ENCODE measurements around the gene GAST. TPM values are rescaled to one million over a fixed set of nuclear protein-coding genes. Genes with fewer than 3 reads are reported as not detected.

Gene GAST, protein sequence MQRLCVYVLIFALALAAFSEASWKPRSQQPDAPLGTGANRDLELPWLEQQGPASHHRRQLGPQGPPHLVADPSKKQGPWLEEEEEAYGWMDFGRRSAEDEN
- not detected for total RNA-seq

DNA sequence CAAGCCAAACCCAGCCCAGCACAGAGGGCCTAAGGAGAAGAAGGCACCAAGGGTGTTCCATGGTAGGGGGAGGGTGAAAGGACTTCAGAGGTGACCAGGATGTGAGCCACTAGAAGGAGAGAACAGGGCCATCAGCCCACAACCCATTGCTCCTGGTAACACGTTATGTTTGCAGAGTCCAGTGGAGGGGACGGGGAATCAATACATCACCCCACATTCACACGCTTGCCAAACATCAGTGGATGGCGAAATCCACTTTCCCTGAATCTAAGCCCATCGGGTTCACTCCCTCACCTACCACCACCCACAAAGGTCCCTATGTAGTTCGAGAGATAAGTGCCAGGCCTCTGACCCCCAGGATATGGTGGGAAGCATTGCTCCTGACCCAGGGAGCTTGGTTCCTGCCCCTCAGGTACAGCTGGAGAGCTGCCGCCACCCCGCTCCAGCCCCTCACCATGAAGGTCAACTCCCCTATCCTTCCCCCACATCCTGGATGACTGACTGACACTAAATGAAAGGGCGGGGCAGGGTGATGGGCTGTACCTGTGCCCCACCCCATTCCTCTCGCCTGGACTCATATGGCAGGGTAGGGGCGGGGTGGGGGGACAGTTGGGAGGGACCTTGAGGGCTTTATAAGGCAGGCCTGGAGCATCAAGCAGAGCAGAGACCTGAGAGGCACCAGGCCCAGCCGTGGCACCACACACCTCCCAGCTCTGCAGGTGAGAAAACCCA is at the start of gene GAST:
GAST (plus strand) TSS at position 663 of the 732 bp plus-strand sequence. CDS start 3,106 bp downstream, outside the sequence.
- no peaks in the 10 kb centered on the region for H3K4me1 ChIP-seq
- H3K36me3 ChIP-seq = no peaks in the 10 kb centered on the region
- H3K27ac ChIP-seq = no peak within 1 kb of the TSS
- no peak for ATAC-seq
- TF ChIP-seq, protein P1, sequence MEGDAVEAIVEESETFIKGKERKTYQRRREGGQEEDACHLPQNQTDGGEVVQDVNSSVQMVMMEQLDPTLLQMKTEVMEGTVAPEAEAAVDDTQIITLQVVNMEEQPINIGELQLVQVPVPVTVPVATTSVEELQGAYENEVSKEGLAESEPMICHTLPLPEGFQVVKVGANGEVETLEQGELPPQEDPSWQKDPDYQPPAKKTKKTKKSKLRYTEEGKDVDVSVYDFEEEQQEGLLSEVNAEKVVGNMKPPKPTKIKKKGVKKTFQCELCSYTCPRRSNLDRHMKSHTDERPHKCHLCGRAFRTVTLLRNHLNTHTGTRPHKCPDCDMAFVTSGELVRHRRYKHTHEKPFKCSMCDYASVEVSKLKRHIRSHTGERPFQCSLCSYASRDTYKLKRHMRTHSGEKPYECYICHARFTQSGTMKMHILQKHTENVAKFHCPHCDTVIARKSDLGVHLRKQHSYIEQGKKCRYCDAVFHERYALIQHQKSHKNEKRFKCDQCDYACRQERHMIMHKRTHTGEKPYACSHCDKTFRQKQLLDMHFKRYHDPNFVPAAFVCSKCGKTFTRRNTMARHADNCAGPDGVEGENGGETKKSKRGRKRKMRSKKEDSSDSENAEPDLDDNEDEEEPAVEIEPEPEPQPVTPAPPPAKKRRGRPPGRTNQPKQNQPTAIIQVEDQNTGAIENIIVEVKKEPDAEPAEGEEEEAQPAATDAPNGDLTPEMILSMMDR (IDR thresholded peaks at IDR 0.05 in 4 of 5, conservative IDR thresholded peaks at IDR 0.05 in 1 of 5) = no peak
- TF ChIP-seq POLR2A (IDR thresholded peaks at IDR 0.05) = no peak
- DNase-seq = no peak
- no peaks in the 10 kb centered on the region for H3K9me3 ChIP-seq
- H3K27me3 ChIP-seq = no peaks in the 10 kb centered on the region
- in situ Hi-C loops (cut with MboI; ENCODE audit: low sequenced_read_pairs in 4 of 4) = no loop called here
- no peak within 1 kb of the TSS for H3K4me3 ChIP-seq
- intact Hi-C loops (cut with DNase I; ENCODE audit: low total_unique reads) = no loop called here

DNA sequence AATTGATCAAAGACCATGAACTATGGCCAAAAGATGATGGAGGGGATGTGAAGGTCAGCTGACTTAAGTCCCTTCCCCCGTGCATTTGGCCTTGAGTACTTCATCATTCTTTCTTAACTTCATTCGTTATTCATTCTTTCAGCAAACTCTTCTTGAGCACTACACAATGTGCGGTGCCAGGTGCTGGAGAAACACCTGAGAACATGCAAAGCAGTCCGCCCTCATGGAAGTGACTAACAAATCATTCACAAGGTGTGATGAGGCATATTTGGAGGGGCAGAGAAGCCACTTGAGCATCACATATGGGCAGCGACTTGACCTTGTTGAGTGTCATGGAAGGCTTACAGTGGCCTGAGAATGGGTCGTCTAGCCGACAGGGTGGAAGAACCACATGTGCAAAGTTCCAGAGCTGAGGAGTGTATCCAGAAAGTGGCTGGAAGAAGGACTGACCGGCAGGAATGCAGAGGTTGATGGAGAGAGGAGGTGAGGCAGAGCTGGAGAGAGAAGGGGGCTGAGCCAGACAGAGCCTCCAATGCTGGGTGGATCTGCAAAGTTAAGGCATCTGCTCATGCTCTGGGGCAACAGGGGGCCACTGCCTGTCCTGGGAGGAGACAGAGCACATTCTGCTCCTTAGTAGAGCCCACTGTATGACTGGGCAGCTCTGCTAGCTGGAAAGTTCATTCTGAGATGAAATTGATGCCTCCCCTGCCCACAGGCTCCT is 48.5 kb upstream of the GAST start:
- H3K36me3 ChIP-seq = no peaks in the 10 kb centered on the region
- no peak overlapping the region for H3K27ac ChIP-seq
- TF ChIP-seq, protein P1 (IDR thresholded peaks at IDR 0.05 in 4 of 5, conservative IDR thresholded peaks at IDR 0.05 in 1 of 5) = no peak
- no peak for TF ChIP-seq POLR2A (IDR thresholded peaks at IDR 0.05)
- no peak overlapping the region for H3K4me3 ChIP-seq
- no peaks in the 10 kb centered on the region for H3K27me3 ChIP-seq
- H3K4me1 ChIP-seq = peaks cover 0 to 21% of the 10 kb centered on the region in 2 donors
- in situ Hi-C loops (cut with MboI; ENCODE audit: low sequenced_read_pairs in 4 of 4) = loop anchor here (5.0 to 25.0 kb wide), 7 partner anchors 109 to 1051 kb away; partner anchors contain the start of gene KRT10 (in 1 of the 4)
- H3K9me3 ChIP-seq = no peaks in the 10 kb centered on the region
- no peak for ATAC-seq
- DNase-seq = no peak
- intact Hi-C loops (cut with DNase I; ENCODE audit: low total_unique reads) = no loop called here

DNA sequence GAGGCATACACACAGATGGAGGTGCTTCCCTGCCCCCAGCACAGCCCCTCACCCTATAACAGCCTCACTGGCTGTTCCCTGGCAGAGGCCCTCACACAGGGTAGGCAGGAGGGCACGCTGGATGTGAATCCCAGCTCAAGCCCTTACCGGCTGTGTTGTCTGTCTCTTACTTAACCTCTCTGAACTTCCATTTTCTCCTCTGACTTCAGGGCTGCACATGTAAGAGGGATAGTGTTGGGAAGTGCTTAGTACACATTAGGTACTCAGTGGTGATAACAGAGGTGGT is 48.0 kb upstream of the GAST start:
- intact Hi-C loops (cut with DNase I; ENCODE audit: low total_unique reads) = no loop called here
- H3K4me1 ChIP-seq = peaks cover 0 to 21% of the 10 kb centered on the region in 2 donors
- DNase-seq = no peak

More for the DNA sequence above, 48.0 kb upstream of the GAST start:
- no peak overlapping the region for H3K4me3 ChIP-seq
- TF ChIP-seq, protein P1 (IDR thresholded peaks at IDR 0.05 in 4 of 5, conservative IDR thresholded peaks at IDR 0.05 in 1 of 5) = no peak
- TF ChIP-seq POLR2A (IDR thresholded peaks at IDR 0.05) = no peak
- no peaks in the 10 kb centered on the region for H3K27me3 ChIP-seq
- in situ Hi-C loops (cut with MboI; ENCODE audit: low sequenced_read_pairs in 4 of 4) = loop anchor here (5.0 to 25.0 kb wide), 7 partner anchors 109 to 1052 kb away; partner anchors contain the start of gene KRT10 (in 1 of the 4)
- H3K9me3 ChIP-seq = no peaks in the 10 kb centered on the region
- H3K36me3 ChIP-seq = no peaks in the 10 kb centered on the region
- no peak for ATAC-seq
- no peak overlapping the region for H3K27ac ChIP-seq

Measured in gastrocnemius medialis (tissue), 4 donors.